Endothelial cell of umbilical vein (primary cell): ENCODE data around the gene TEC. TPM values are rescaled to one million over a fixed set of nuclear protein-coding genes. Genes with fewer than 3 reads are reported as not detected.

ENCODE experiments used
- BruUV-seq: library from RNA; stranded (reverse); fragments of 400-500 nt; replicated peaks from 2 replicates; lab custom pipeline; 2021; lab: Mats Ljungman, UMichigan
- CTCF ChIA-PET: fragments of 300-600, 350-600 bp; sonication (Branson Sonifier 250); formaldehyde crosslinking; loops from one replicate; lab custom pipeline; 2021; ENCODE audit warnings: antibody characterized with exemption, inconsistent platforms; lab: Charles Lee
- POLR2A ChIA-PET: fragments of 300-600, 350-600 bp; sonication (Branson Sonifier 250); formaldehyde crosslinking; loops from one replicate; lab custom pipeline; 2021; ENCODE audit warnings: antibody characterized with exemption, inconsistent platforms; lab: Charles Lee
- DNase-seq: peaks from one replicate; pipeline ENCODE4 v3.0.0-alpha.2; 2011; ENCODE audit warnings: low read depth, low spot score
- FAIRE-seq: peaks from 2 replicates; lab custom pipeline; 2011; peaks lifted over from hg19 to GRCh38; lab: Jason Lieb, UNC
- H2AFZ ChIP-seq: 2 replicates; pipeline ENCODE4 v1.6.0; 2012; ENCODE audit warnings: low read depth, low read length, control low read depth, inconsistent platforms
- H3K27ac ChIP-seq: 2 replicates; pipeline ENCODE4 v1.5.1; 2011; ENCODE audit warnings: low read depth, mild to moderate bottlenecking, control low read depth, low read length, moderate library complexity; ENCODE audit not compliant: insufficient read depth
- H3K27me3 ChIP-seq, 2 experiments: 2 replicates each; pipeline versions ENCODE4 v1.6.0 to v1.6.1; 2011; ENCODE audit warnings: low read length in 2 of 2, mixed read lengths in 1 of 2; ENCODE audit not compliant: control insufficient read depth in 2 of 2, insufficient read depth in 2 of 2
- H3K36me3 ChIP-seq, 2 experiments: 2 replicates in 1 of 2; 3 replicates in 1 of 2; pipeline ENCODE4 v1.5.1; 2011; ENCODE audit warnings: low read length in 2 of 2, mild to moderate bottlenecking in 1 of 2, moderate library complexity in 1 of 2; ENCODE audit not compliant: control insufficient read depth in 2 of 2, insufficient read depth in 2 of 2; ENCODE audit errors: extremely low read depth in 1 of 2
- H3K4me1 ChIP-seq: 3 replicates; pipeline ENCODE4 v1.5.1; 2011; ENCODE audit warnings: mild to moderate bottlenecking, low read length; ENCODE audit not compliant: control insufficient read depth, insufficient read depth; ENCODE audit errors: extremely low read depth
- H3K4me2 ChIP-seq: 2 replicates; pipeline ENCODE4 v1.6.1; 2011; ENCODE audit warnings: low read length, control low read depth, mixed read lengths; ENCODE audit not compliant: insufficient read depth
- H3K4me3 ChIP-seq, 3 experiments: fragments of 200-600 bp in 1 of 3; sonication (generic), shearing (Covaris generic) in 1 of 3; replicated peaks in 1 of 3; 2 replicates each; pipeline ENCODE4 v1.5.1; 2011 to 2016; ENCODE audit warnings: control low read depth in 3 of 3, low read length in 3 of 3, mild to moderate bottlenecking in 2 of 3, inconsistent platforms in 1 of 3, low read depth in 1 of 3, moderate library complexity in 1 of 3; ENCODE audit not compliant: insufficient read depth in 1 of 3
- H3K79me2 ChIP-seq: 2 replicates; pipeline ENCODE4 v1.6.0; 2012; ENCODE audit warnings: low read length, inconsistent platforms; ENCODE audit not compliant: control insufficient read depth, insufficient read depth
- H3K9ac ChIP-seq: replicated peaks from 2 replicates; pipeline ENCODE3; 2011; ENCODE audit warnings: low read length, control low read depth; ENCODE audit not compliant: insufficient read depth; ENCODE audit errors: extremely low read depth
- H3K9me1 ChIP-seq: replicated peaks from 3 replicates; pipeline ENCODE4 v1.6.0; 2011; ENCODE audit warnings: mild to moderate bottlenecking, low read length; ENCODE audit not compliant: control insufficient read depth, insufficient read depth; ENCODE audit errors: extremely low read depth
- H3K9me3 ChIP-seq: replicated peaks from 2 replicates; pipeline ENCODE4 v1.5.1; 2012; ENCODE audit warnings: low read length, inconsistent platforms; ENCODE audit not compliant: control insufficient read depth, insufficient read depth
- H4K20me1 ChIP-seq: replicated peaks from 2 replicates; pipeline ENCODE3; 2011; ENCODE audit warnings: mild to moderate bottlenecking, low read length; ENCODE audit not compliant: control insufficient read depth, insufficient read depth; ENCODE audit errors: extremely low read depth
- CTCF ChIP-seq, 2 donors: IDR thresholded peaks; 1 replicate in 1 of 2; 2 replicates in 1 of 2; pipeline ENCODE4 v1.5.1; 2011; ENCODE audit warnings: low read length in 2 of 2, mild to moderate bottlenecking in 2 of 2, moderate library complexity in 2 of 2, control low read depth in 1 of 2, inconsistent platforms in 1 of 2, low read depth in 1 of 2; ENCODE audit not compliant: insufficient read depth in 1 of 2; ENCODE audit errors: extremely low read depth in 1 of 2
- EZH2 ChIP-seq: IDR thresholded peaks from 2 replicates; pipeline ENCODE4 v1.6.1; 2012; ENCODE audit warnings: borderline replicate concordance, low read depth, mild to moderate bottlenecking, moderate library complexity, low read length, inconsistent platforms; ENCODE audit not compliant: severe bottlenecking
- JUN ChIP-seq: IDR thresholded peaks from 2 replicates; pipeline ENCODE4 v1.6.1; 2011; ENCODE audit warnings: borderline replicate concordance, low read depth; ENCODE audit not compliant: insufficient read length, insufficient read depth
- POLR2AphosphoS5 ChIP-seq: IDR thresholded peaks from 2 replicates; pipeline ENCODE4 v1.6.1; 2012; ENCODE audit warnings: low read depth, mild to moderate bottlenecking, control low read depth, low read length, moderate library complexity; ENCODE audit not compliant: insufficient read depth
- dilution Hi-C: fragments of 300-500 bp; cut with MboI; formaldehyde crosslinking; loops from one replicate; pipeline ENCODE4 v1.15.0; 2019; ENCODE audit warnings: low sequenced_read_pairs; ENCODE audit not compliant: extremely low pct_ligation_motif_present
- intact Hi-C: fragments of 100-400 bp; cut with micrococcal nuclease; formaldehyde crosslinking; loops from one replicate; pipeline ENCODE4 v1.10.0; 2022
- polyA plus RNA-seq, 4 experiments: library from polyadenylated mRNA; depleted of rRNA in 3 of 4; stranded (reverse) in 3 of 4; unstranded in 1 of 4; fragments of >200 nt; gene quantifications; 2 replicates each; pipeline versions ENCODE4 v1.2.1 to v1.2.3, GENCODE V29; 2011 to 2012; ENCODE audit warnings: missing spikeins in 1 of 4
- total RNA-seq: library from RNA; stranded (reverse); gene quantifications from 2 replicates; pipeline ENCODE4 v1.2.3, GENCODE V29; 2021
- TF ChIP-seq, protein P1 (sequence below): IDR thresholded peaks from 2 replicates; pipeline ENCODE4 v1.6.1; 2011; ENCODE audit not compliant: insufficient read depth, insufficient read length

Gene TEC
- total and polyA plus RNA-seq, 2 donors (not counting 3 experiments of a cell fraction or from before 2014, with no cell fraction given) = 0.08 to 0.86 TPM

DNA sequence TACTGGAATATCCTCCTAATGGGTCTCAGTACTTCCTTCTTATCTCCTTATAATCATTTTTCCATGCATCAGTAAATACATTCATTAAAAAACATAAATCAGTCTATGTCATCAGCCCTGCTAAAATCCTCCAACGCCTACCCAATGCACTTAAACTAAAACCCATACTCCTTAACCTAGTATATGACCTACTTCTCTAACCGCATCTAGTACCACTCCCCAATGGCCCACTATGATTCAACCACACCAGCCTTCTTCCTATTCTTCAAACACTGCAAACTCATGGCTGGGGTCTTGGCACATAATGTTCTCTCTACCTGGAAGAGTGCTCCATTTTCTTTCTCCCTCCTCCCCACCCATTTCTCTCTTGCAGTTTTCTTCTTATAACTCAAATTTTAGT lies 18.7 kb downstream of the TEC start:
- intact Hi-C loops = no loop called here

More for the DNA sequence above, 18.7 kb downstream of the TEC start:
- Histone ChIP-seq H3K9me3 (no peaks in the 10 kb centered on the region), H3K79me2 (no peaks in the 10 kb centered on the region), H3K9ac (no peak overlapping the region), H2AFZ (no peak overlapping the region), H4K20me1 (no peaks in the 10 kb centered on the region), H3K4me1 (no peaks in the 10 kb centered on the region), H3K9me1 (no peaks in the 10 kb centered on the region), H3K36me3 (no peaks in the 10 kb centered on the region), H3K4me2 (no peak overlapping the region), H3K4me3 (no peak overlapping the region), H3K27me3 (no peaks in the 10 kb centered on the region), H3K27ac (no peak overlapping the region)
- DNase-seq (no peak), FAIRE-seq (no peak)
- ChIA-PET POLR2A (no interaction called here), CTCF (interaction anchor here (1.5 kb wide), 1 partner anchor 10 kb away, joined by 4 read pairs; no protein-coding TSS in a partner anchor)
- TF ChIP-seq POLR2AphosphoS5 (no peak), EZH2 (no peak), JUN (no peak), CTCF (IDR thresholded peaks at IDR 0.05; ENCODE audit: extremely low read depth in 1 of 2, insufficient read depth in 1 of 2, low read depth in 1 of 2, low read length in 2 of 2) (no peak)
- TF ChIP-seq, protein P1, sequence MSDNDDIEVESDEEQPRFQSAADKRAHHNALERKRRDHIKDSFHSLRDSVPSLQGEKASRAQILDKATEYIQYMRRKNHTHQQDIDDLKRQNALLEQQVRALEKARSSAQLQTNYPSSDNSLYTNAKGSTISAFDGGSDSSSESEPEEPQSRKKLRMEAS = no peak
- no TSS peak for BruUV-seq
- dilution Hi-C loops = no loop called here
